Brain pericyte (primary cell): ENCODE measurements around the gene IL23R.

ENCODE experiments used
- DNase-seq: peaks from one replicate; pipeline ENCODE4 v3.0.0-alpha.2; 2012; ENCODE audit warnings: low read depth, low spot score

IL23R gene

GRCh38 chr1:67298762-67299161, 132.5 kb downstream of the IL23R start:
- DNase-seq = no peak

DNA sequence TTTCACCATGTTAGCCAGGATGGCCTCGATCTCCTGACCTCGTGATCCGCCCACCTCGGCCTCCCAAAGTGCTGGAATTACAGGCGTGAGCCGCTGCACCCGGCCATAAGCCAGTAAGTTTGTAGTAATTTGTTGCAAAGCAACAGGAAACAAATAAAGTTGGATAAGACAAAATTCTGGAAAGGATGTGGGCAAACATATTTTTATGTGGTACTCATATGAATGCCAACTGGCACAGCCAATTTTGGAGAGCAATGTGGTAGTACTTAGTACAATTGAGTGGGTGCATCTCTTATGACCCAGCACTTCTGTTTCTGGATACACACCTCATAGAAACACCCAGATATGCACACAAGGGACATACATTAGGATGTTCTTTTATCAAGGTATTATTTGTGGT, 133.0 kb downstream of the IL23R start:
- DNase-seq = no peak

GRCh38 chr1:67300561-67300960, 134.3 kb downstream of the IL23R start:
- DNase-seq = no peak

- DNase-seq = no peak
Measured at GRCh38 chr1:67304023-67304422, 137.8 kb downstream of the IL23R start.

GRCh38 chr1:67306547-67306946, 140.3 kb downstream of the IL23R start:
- DNase-seq = no peak

- no peak for DNase-seq
Measured at GRCh38 chr1:67307251-67308060, 141.2 kb downstream of the IL23R start, which contains the start of gene IL12RB2. IL12RB2 (plus strand) TSS chr1:67307873; CDS start chr1:67320369, 12,496 bp downstream.

- no peak for DNase-seq
Measured at GRCh38 chr1:67308136-67308535, 141.9 kb downstream of the IL23R start.
